CD4-positive, alpha-beta T cell treated with Interleukin-21 for 1 hour (primary cell): ENCODE results near the gene CCDC127.
"Not testable (repeated sequence)": the region's sequence is repeated elsewhere in the genome, so short reads cannot be mapped to it uniquely, and the experiment has no call there.

Experiments
- DNase-seq: peaks from one replicate; pipeline ENCODE4 v3.0.0-alpha.2; 2020

CCDC127 gene

GRCh38 chr5:169071-169727 is 48.8 kb downstream of the CCDC127 start:
- no peak for DNase-seq

- DNase-seq, result no peak
Measured at GRCh38 chr5:167982-168660, 49.8 kb downstream of the CCDC127 start.

- no peak for DNase-seq
Measured at GRCh38 chr5:167511-167910, 50.4 kb downstream of the CCDC127 start.

- no peak for DNase-seq
Measured at GRCh38 chr5:166441-167372, 51.2 kb downstream of the CCDC127 start.

GRCh38 chr5:164783-165182 is 53.2 kb downstream of the CCDC127 start:
- not testable (repeated sequence) for DNase-seq

GRCh38 chr5:164244-164643 is 53.7 kb downstream of the CCDC127 start:
- DNase-seq, result no peak

GRCh38 chr5:163841-164240 is 54.1 kb downstream of the CCDC127 start:
- no peak for DNase-seq

GRCh38 chr5:163338-163620 is 54.7 kb downstream of the CCDC127 start:
- DNase-seq, result no peak

- DNase-seq, result no peak
Measured at GRCh38 chr5:162565-163337, 55.2 kb downstream of the CCDC127 start.

GRCh38 chr5:162190-162564 is 55.8 kb downstream of the CCDC127 start:
- no peak for DNase-seq

GRCh38 chr5:161803-162110 is 56.2 kb downstream of the CCDC127 start:
- DNase-seq, result no peak

GRCh38 chr5:160921-161802 is 56.8 kb downstream of the CCDC127 start:
- no peak for DNase-seq

GRCh38 chr5:160173-160510 is 57.8 kb downstream of the CCDC127 start:
- no peak for DNase-seq

- no peak for DNase-seq
Measured at GRCh38 chr5:159448-160172, 58.3 kb downstream of the CCDC127 start.

- DNase-seq, result no peak
Measured at GRCh38 chr5:158807-159447, 59.0 kb downstream of the CCDC127 start.

GRCh38 chr5:157801-158200 is 60.2 kb downstream of the CCDC127 start:
- DNase-seq, result no peak

GRCh38 chr5:157126-157715 is 60.7 kb downstream of the CCDC127 start:
- no peak for DNase-seq

GRCh38 chr5:156411-157072 is 61.4 kb downstream of the CCDC127 start:
- no peak for DNase-seq

- no peak for DNase-seq
Measured at GRCh38 chr5:155651-156410, 62.1 kb downstream of the CCDC127 start.
